ENCODE data around the gene TSACC.

DNA sequence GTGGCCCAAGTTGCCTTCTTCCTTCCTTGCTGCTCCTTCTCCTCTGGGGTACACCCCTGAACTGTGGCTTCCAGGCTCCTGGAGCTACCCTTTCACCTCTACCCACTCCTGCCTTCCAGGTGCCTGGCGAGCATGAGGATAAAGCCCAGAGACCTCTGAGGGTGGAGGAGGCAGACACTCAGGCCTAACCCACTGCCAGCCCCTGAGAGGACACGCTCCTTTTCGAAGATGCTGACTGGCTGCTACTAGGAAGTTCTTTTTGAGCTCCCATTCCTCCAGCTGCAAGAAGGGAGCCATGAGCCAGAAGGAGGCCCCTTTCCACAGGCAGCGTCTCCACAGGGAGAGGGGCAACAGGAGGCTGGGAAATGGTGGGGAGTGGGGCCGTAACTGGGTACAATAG is 46.3 kb downstream of the TSACC start:
- TF ChIP-seq GATA3 (IDR thresholded peaks at IDR 0.05; ENCODE audit: low read depth, low read length) (no peak), GATA2 (IDR thresholded peaks at IDR 0.05; ENCODE audit: low read depth, low read length) (no peak)
